Putamen (tissue), 1 donor: ENCODE data around the gene SELENOW.
"Not testable (repeated sequence)": the region's sequence is repeated elsewhere in the genome, so short reads cannot be mapped to it uniquely, and the experiment has no call there.

Experiments used
- DNase-seq: peaks from one replicate; pipeline ENCODE4 v3.0.0-alpha.2; 2016; ENCODE audit warnings: low spot score

Gene SELENOW

GRCh38 chr19:47756953-47757608, 21.4 kb upstream of the SELENOW start:
- no peak for DNase-seq

- DNase-seq = no peak
Observed at GRCh38 chr19:47757617-47758442, 20.7 kb upstream of the SELENOW start.

GRCh38 chr19:47758443-47758804, 20.1 kb upstream of the SELENOW start:
- no peak for DNase-seq

- DNase-seq = no peak
Observed at GRCh38 chr19:47760632-47760999, 17.9 kb upstream of the SELENOW start.

GRCh38 chr19:47761566-47761965, 16.9 kb upstream of the SELENOW start:
- no peak for DNase-seq

- no peak for DNase-seq
Observed at GRCh38 chr19:47762151-47762550, 16.4 kb upstream of the SELENOW start.

- no peak for DNase-seq
Observed at GRCh38 chr19:47762615-47763308, 15.7 kb upstream of the SELENOW start.

GRCh38 chr19:47764705-47765104, 13.8 kb upstream of the SELENOW start:
- DNase-seq = not testable (repeated sequence)

- no peak for DNase-seq
Observed at GRCh38 chr19:47765523-47766358, 12.8 kb upstream of the SELENOW start.

- DNase-seq = no peak
Observed at GRCh38 chr19:47766359-47766620, 12.2 kb upstream of the SELENOW start.

GRCh38 chr19:47766670-47767069, 11.8 kb upstream of the SELENOW start:
- DNase-seq = no peak

- no peak for DNase-seq
Observed at GRCh38 chr19:47767349-47767748, 11.2 kb upstream of the SELENOW start.

- DNase-seq = no peak
Observed at GRCh38 chr19:47768604-47769003, 9.9 kb upstream of the SELENOW start.

GRCh38 chr19:47769534-47769933, 9.0 kb upstream of the SELENOW start:
- no peak for DNase-seq

- not testable (repeated sequence) for DNase-seq
Observed at GRCh38 chr19:47771291-47771690, 7.2 kb upstream of the SELENOW start.

GRCh38 chr19:47776568-47776967, 1.9 kb upstream of the SELENOW start:
- DNase-seq = no peak

GRCh38 chr19:47777245-47778048, 1.1 kb upstream of the SELENOW start:
- not testable (repeated sequence) for DNase-seq

GRCh38 chr19:47778954-47779351, 450 bp downstream of the SELENOW start:
- DNase-seq = peak; percentile 68

- peak; percentile 76 for DNase-seq
Observed at GRCh38 chr19:47779524-47780214, 1.2 kb downstream of the SELENOW start.

GRCh38 chr19:47780215-47780551, 1.7 kb downstream of the SELENOW start:
- DNase-seq = no peak
